HepG2 (cell line): ENCODE measurements around the gene CNP. TPM values are rescaled to one million over a fixed set of nuclear protein-coding genes. Genes with fewer than 3 reads are reported as not detected.

Experiments used
- CTCF ChIP-seq: sonication (generic); formaldehyde crosslinking; IDR thresholded peaks from 2 replicates; pipeline ENCODE4 v1.5.0; 2020; ENCODE audit warnings: mild to moderate bottlenecking, missing genetic modification reagents, moderate library complexity
- FOXK1 ChIP-seq: sonication (generic); formaldehyde crosslinking; IDR thresholded peaks from 2 replicates; pipeline ENCODE4 v1.4.0; 2020; ENCODE audit warnings: low read depth, missing genetic modification reagents, borderline replicate concordance
- KLF11 ChIP-seq: IDR thresholded peaks from 2 replicates; pipeline ENCODE4 v1.6.1; 2016; ENCODE audit warnings: missing compliant biosample characterization
- TSC22D2 ChIP-seq: sonication (generic); formaldehyde crosslinking; IDR thresholded peaks from 2 replicates; pipeline ENCODE4 v1.5.1; 2020; ENCODE audit warnings: missing genetic modification reagents, mild to moderate bottlenecking, borderline replicate concordance
- ZBTB26 ChIP-seq: IDR thresholded peaks from 2 replicates; pipeline ENCODE4 v1.6.1; 2016; ENCODE audit warnings: missing compliant biosample characterization, missing genetic modification reagents, borderline replicate concordance
- ZNF580 ChIP-seq: IDR thresholded peaks from 2 replicates; pipeline ENCODE4 v1.6.1; 2016; ENCODE audit warnings: low read depth, borderline replicate concordance
- ZNF672 ChIP-seq: sonication (generic); formaldehyde crosslinking; IDR thresholded peaks from 2 replicates; pipeline ENCODE4 v1.8.1; 2022; ENCODE audit warnings: missing genetic modification reagents
- ZNF691 ChIP-seq: sonication (generic); formaldehyde crosslinking; IDR thresholded peaks from 2 replicates; pipeline ENCODE4 v1.4.0; 2020; ENCODE audit warnings: missing genetic modification reagents, low read depth, mild to moderate bottlenecking, borderline replicate concordance
- polyA plus RNA-seq, 8 experiments: library from polyadenylated mRNA; depleted of rRNA in 3 of 8; stranded (reverse) in 7 of 8; unstranded in 1 of 8; fragments of >200 nt; fragmentation: Illumina TruSeq in 4 of 8; extraction: Trizol in 4 of 8; gene quantifications; 2 replicates each; pipeline versions ENCODE4 v1.2.1 to v1.2.3, GENCODE V29; 2011 to 2016; ENCODE audit warnings: low read depth in 4 of 8, missing spikeins in 1 of 8, mixed read lengths in 1 of 8; ENCODE audit not compliant: insufficient read depth in 1 of 8
- total RNA-seq, 5 experiments: library from RNA; depleted of rRNA; stranded (reverse); fragments of >200 nt; fragmentation: Illumina TruSeq; extraction: Trizol; gene quantifications; 2 replicates each; pipeline ENCODE4 v1.2.3, GENCODE V29; 2016; ENCODE audit warnings: low read depth in 1 of 5
- TF ChIP-seq, protein P1 (sequence below): sonication (generic); formaldehyde crosslinking; IDR thresholded peaks from 2 replicates; pipeline ENCODE4 v1.4.0; 2020; ENCODE audit warnings: mild to moderate bottlenecking, missing genetic modification reagents, borderline replicate concordance
- TF ChIP-seq, protein P2 (sequence below): sonication (generic); formaldehyde crosslinking; IDR thresholded peaks from 2 replicates; pipeline ENCODE4 v1.4.0; 2020; ENCODE audit warnings: mild to moderate bottlenecking, missing genetic modification reagents

CNP gene
- total and polyA plus RNA-seq, 2 of the 13 experiments (the other 11 are each of a cell fraction or from before 2014, with no cell fraction given): 97.2 to 161 TPM

GRCh38 chr17:41957031-41957868, 9.3 kb upstream of the CNP start (continued):
- peak; percentile 19; the same call in 1 of the 2 replicates for TF ChIP-seq CTCF (CRISPR knock-in tag)
- no peak for TF ChIP-seq ZNF672
- TF ChIP-seq ZBTB26 (CRISPR knock-in tag): no peak
- TF ChIP-seq TSC22D2 (CRISPR knock-in tag): 0 out of 2 replicates have a peak, but pooled peaks have one; percentile 20
- no peak for TF ChIP-seq ZNF580 (CRISPR knock-in tag)
- TF ChIP-seq FOXK1: peak; percentile 17; the same call in 1 of the 2 replicates
- TF ChIP-seq, protein P1, sequence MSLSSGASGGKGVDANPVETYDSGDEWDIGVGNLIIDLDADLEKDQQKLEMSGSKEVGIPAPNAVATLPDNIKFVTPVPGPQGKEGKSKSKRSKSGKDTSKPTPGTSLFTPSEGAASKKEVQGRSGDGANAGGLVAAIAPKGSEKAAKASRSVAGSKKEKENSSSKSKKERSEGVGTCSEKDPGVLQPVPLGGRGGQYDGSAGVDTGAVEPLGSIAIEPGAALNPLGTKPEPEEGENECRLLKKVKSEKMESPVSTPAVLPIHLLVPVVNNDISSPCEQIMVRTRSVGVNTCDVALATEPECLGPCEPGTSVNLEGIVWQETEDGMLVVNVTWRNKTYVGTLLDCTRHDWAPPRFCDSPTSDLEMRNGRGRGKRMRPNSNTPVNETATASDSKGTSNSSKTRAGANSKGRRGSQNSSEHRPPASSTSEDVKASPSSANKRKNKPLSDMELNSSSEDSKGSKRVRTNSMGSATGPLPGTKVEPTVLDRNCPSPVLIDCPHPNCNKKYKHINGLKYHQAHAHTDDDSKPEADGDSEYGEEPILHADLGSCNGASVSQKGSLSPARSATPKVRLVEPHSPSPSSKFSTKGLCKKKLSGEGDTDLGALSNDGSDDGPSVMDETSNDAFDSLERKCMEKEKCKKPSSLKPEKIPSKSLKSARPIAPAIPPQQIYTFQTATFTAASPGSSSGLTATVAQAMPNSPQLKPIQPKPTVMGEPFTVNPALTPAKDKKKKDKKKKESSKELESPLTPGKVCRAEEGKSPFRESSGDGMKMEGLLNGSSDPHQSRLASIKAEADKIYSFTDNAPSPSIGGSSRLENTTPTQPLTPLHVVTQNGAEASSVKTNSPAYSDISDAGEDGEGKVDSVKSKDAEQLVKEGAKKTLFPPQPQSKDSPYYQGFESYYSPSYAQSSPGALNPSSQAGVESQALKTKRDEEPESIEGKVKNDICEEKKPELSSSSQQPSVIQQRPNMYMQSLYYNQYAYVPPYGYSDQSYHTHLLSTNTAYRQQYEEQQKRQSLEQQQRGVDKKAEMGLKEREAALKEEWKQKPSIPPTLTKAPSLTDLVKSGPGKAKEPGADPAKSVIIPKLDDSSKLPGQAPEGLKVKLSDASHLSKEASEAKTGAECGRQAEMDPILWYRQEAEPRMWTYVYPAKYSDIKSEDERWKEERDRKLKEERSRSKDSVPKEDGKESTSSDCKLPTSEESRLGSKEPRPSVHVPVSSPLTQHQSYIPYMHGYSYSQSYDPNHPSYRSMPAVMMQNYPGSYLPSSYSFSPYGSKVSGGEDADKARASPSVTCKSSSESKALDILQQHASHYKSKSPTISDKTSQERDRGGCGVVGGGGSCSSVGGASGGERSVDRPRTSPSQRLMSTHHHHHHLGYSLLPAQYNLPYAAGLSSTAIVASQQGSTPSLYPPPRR: 0 out of 2 replicates have a peak, but pooled peaks have one; percentile 40
- TF ChIP-seq ZNF691 (CRISPR knock-in tag): no peak
- TF ChIP-seq, protein P2, sequence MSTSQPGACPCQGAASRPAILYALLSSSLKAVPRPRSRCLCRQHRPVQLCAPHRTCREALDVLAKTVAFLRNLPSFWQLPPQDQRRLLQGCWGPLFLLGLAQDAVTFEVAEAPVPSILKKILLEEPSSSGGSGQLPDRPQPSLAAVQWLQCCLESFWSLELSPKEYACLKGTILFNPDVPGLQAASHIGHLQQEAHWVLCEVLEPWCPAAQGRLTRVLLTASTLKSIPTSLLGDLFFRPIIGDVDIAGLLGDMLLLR (CRISPR knock-in tag): 0 out of 2 replicates have a peak, but pooled peaks have one; percentile 56
- TF ChIP-seq KLF11 (CRISPR knock-in tag): no peak
